ENCODE measurements around the gene LAMA3.

LAMA3 gene

GRCh38 chr18:23650968-23651927 lies 38.0 kb upstream of the LAMA3 start:
- Histone ChIP-seq H3K27me3 (ENCODE audit: control insufficient read depth in 1 of 2, insufficient read depth in 2 of 2, low read length in 2 of 2) (peaks cover 0 to 5% of the 10 kb centered on the region in 2 donors), H3K9ac (ENCODE audit: low read depth in 1 of 2, low read length in 2 of 2) (no peak overlapping the region), H3K27ac (ENCODE audit: low read depth, low read length) (no peak overlapping the region), H3K36me3 (ENCODE audit: control insufficient read depth in 1 of 2, insufficient read depth in 2 of 2, low read length in 2 of 2) (no peaks in the 10 kb centered on the region), H3K9me3 (ENCODE audit: control insufficient read depth in 1 of 2, low read length in 2 of 2) (no peaks in the 10 kb centered on the region), H3K4me3 (ENCODE audit: low read depth in 1 of 2, low read length in 2 of 2) (no peak overlapping the region), H3K4me1 (ENCODE audit: control insufficient read depth in 1 of 2, insufficient read depth in 2 of 2, low read length in 2 of 2) (no peaks in the 10 kb centered on the region)

- no peaks in the 10 kb centered on the region for H3K9me3 ChIP-seq (ENCODE audit: control insufficient read depth in 1 of 2, low read length in 2 of 2)
- H3K36me3 ChIP-seq (ENCODE audit: control insufficient read depth in 1 of 2, insufficient read depth in 2 of 2, low read length in 2 of 2) = no peaks in the 10 kb centered on the region
- no peak overlapping the region for H3K27ac ChIP-seq (ENCODE audit: low read depth, low read length)
- no peak overlapping the region for H3K9ac ChIP-seq (ENCODE audit: low read depth in 1 of 2, low read length in 2 of 2)
- peaks cover 0 to 5% of the 10 kb centered on the region in 2 donors for H3K27me3 ChIP-seq (ENCODE audit: control insufficient read depth in 1 of 2, insufficient read depth in 2 of 2, low read length in 2 of 2)
- H3K4me3 ChIP-seq (ENCODE audit: low read depth in 1 of 2, low read length in 2 of 2) = no peak overlapping the region
- no peaks in the 10 kb centered on the region for H3K4me1 ChIP-seq (ENCODE audit: control insufficient read depth in 1 of 2, insufficient read depth in 2 of 2, low read length in 2 of 2)
These were observed 37.0 kb upstream of the LAMA3 start for GRCh38 chr18:23652232-23652631.

- Histone ChIP-seq H3K36me3 (ENCODE audit: control insufficient read depth in 1 of 2, insufficient read depth in 2 of 2, low read length in 2 of 2) (no peaks in the 10 kb centered on the region), H3K4me1 (ENCODE audit: control insufficient read depth in 1 of 2, insufficient read depth in 2 of 2, low read length in 2 of 2) (peaks cover 4 to 9% of the 10 kb centered on the region in 2 donors), H3K9me3 (ENCODE audit: control insufficient read depth in 1 of 2, low read length in 2 of 2) (no peaks in the 10 kb centered on the region), H3K27ac (ENCODE audit: low read depth, low read length) (no peak overlapping the region), H3K9ac (ENCODE audit: low read depth in 1 of 2, low read length in 2 of 2) (no peak overlapping the region), H3K4me3 (ENCODE audit: low read depth in 1 of 2, low read length in 2 of 2) (no peak overlapping the region), H3K27me3 (ENCODE audit: control insufficient read depth in 1 of 2, insufficient read depth in 2 of 2, low read length in 2 of 2) (peaks cover 19 to 25% of the 10 kb centered on the region in 2 donors)
These were observed 31.0 kb upstream of the LAMA3 start for GRCh38 chr18:23658285-23658684.

GRCh38 chr18:23661735-23662308 lies 27.4 kb upstream of the LAMA3 start:
- Histone ChIP-seq H3K27ac (ENCODE audit: low read depth, low read length) (no peak overlapping the region), H3K9ac (ENCODE audit: low read depth in 1 of 2, low read length in 2 of 2) (no peak overlapping the region), H3K9me3 (ENCODE audit: control insufficient read depth in 1 of 2, low read length in 2 of 2) (no peaks in the 10 kb centered on the region), H3K4me1 (ENCODE audit: control insufficient read depth in 1 of 2, insufficient read depth in 2 of 2, low read length in 2 of 2) (peaks cover 4 to 9% of the 10 kb centered on the region in 2 donors), H3K36me3 (ENCODE audit: control insufficient read depth in 1 of 2, insufficient read depth in 2 of 2, low read length in 2 of 2) (no peaks in the 10 kb centered on the region), H3K27me3 (ENCODE audit: control insufficient read depth in 1 of 2, insufficient read depth in 2 of 2, low read length in 2 of 2) (peaks cover 19 to 25% of the 10 kb centered on the region in 2 donors), H3K4me3 (ENCODE audit: low read depth in 1 of 2, low read length in 2 of 2) (peak overlapping the region; percentile 47 to 84)

- peak within 1 kb of the TSS; percentile 69 to 84 for H3K4me3 ChIP-seq (ENCODE audit: low read depth in 1 of 2, low read length in 2 of 2)
- no peak within 1 kb of the TSS for H3K27ac ChIP-seq (ENCODE audit: low read depth, low read length)
- H3K9ac ChIP-seq (ENCODE audit: low read depth in 1 of 2, low read length in 2 of 2) = no peak within 1 kb of the TSS
- H3K36me3 ChIP-seq (ENCODE audit: control insufficient read depth in 1 of 2, insufficient read depth in 2 of 2, low read length in 2 of 2) = no peaks in the 10 kb centered on the region
- H3K27me3 ChIP-seq (ENCODE audit: control insufficient read depth in 1 of 2, insufficient read depth in 2 of 2, low read length in 2 of 2) = peaks cover 19 to 25% of the 10 kb centered on the region in 2 donors
- H3K9me3 ChIP-seq (ENCODE audit: control insufficient read depth in 1 of 2, low read length in 2 of 2) = no peaks in the 10 kb centered on the region
- peaks cover 4 to 9% of the 10 kb centered on the region in 2 donors for H3K4me1 ChIP-seq (ENCODE audit: control insufficient read depth in 1 of 2, insufficient read depth in 2 of 2, low read length in 2 of 2)
These were observed 26.7 kb upstream of the LAMA3 start, which contains the start of gene ANKRD29 for GRCh38 chr18:23662309-23663263. Gene ANKRD29, minus strand, starts transcription at chr18:23662911. Its CDS starts 181 bp downstream, at chr18:23662730.

- Histone ChIP-seq H3K4me3 (ENCODE audit: low read depth in 1 of 2, low read length in 2 of 2) (no peak overlapping the region), H3K4me1 (ENCODE audit: control insufficient read depth in 1 of 2, insufficient read depth in 2 of 2, low read length in 2 of 2) (peaks cover 4 to 9% of the 10 kb centered on the region in 2 donors), H3K27me3 (ENCODE audit: control insufficient read depth in 1 of 2, insufficient read depth in 2 of 2, low read length in 2 of 2) (peaks cover 19 to 23% of the 10 kb centered on the region in 2 donors), H3K27ac (ENCODE audit: low read depth, low read length) (no peak overlapping the region), H3K9me3 (ENCODE audit: control insufficient read depth in 1 of 2, low read length in 2 of 2) (no peaks in the 10 kb centered on the region), H3K36me3 (ENCODE audit: control insufficient read depth in 1 of 2, insufficient read depth in 2 of 2, low read length in 2 of 2) (no peaks in the 10 kb centered on the region), H3K9ac (ENCODE audit: low read depth in 1 of 2, low read length in 2 of 2) (no peak overlapping the region)
These were observed 24.6 kb upstream of the LAMA3 start for GRCh38 chr18:23664674-23665073.

- no peak overlapping the region for H3K4me3 ChIP-seq (ENCODE audit: low read depth in 1 of 2, low read length in 2 of 2)
- H3K9ac ChIP-seq (ENCODE audit: low read depth in 1 of 2, low read length in 2 of 2) = no peak overlapping the region
- no peaks in the 10 kb centered on the region for H3K36me3 ChIP-seq (ENCODE audit: control insufficient read depth in 1 of 2, insufficient read depth in 2 of 2, low read length in 2 of 2)
- peaks cover 1 to 6% of the 10 kb centered on the region in 2 donors for H3K4me1 ChIP-seq (ENCODE audit: control insufficient read depth in 1 of 2, insufficient read depth in 2 of 2, low read length in 2 of 2)
- H3K27me3 ChIP-seq (ENCODE audit: control insufficient read depth in 1 of 2, insufficient read depth in 2 of 2, low read length in 2 of 2) = peaks cover 2% of the 10 kb centered on the region in 2 donors
- H3K27ac ChIP-seq (ENCODE audit: low read depth, low read length) = no peak overlapping the region
- no peaks in the 10 kb centered on the region for H3K9me3 ChIP-seq (ENCODE audit: control insufficient read depth in 1 of 2, low read length in 2 of 2)
These were observed 22.1 kb upstream of the LAMA3 start for GRCh38 chr18:23667114-23667513.

- no peak overlapping the region for H3K27ac ChIP-seq (ENCODE audit: low read depth, low read length)
- no peaks in the 10 kb centered on the region for H3K27me3 ChIP-seq (ENCODE audit: control insufficient read depth in 1 of 2, insufficient read depth in 2 of 2, low read length in 2 of 2)
- H3K4me3 ChIP-seq (ENCODE audit: low read depth in 1 of 2, low read length in 2 of 2) = no peak overlapping the region
- no peaks in the 10 kb centered on the region for H3K4me1 ChIP-seq (ENCODE audit: control insufficient read depth in 1 of 2, insufficient read depth in 2 of 2, low read length in 2 of 2)
- no peak overlapping the region for H3K9ac ChIP-seq (ENCODE audit: low read depth in 1 of 2, low read length in 2 of 2)
- no peaks in the 10 kb centered on the region for H3K9me3 ChIP-seq (ENCODE audit: control insufficient read depth in 1 of 2, low read length in 2 of 2)
- no peaks in the 10 kb centered on the region for H3K36me3 ChIP-seq (ENCODE audit: control insufficient read depth in 1 of 2, insufficient read depth in 2 of 2, low read length in 2 of 2)
These were observed 20.5 kb upstream of the LAMA3 start for GRCh38 chr18:23668731-23669130.

GRCh38 chr18:23669202-23669766 lies 20.0 kb upstream of the LAMA3 start:
- Histone ChIP-seq H3K4me3 (ENCODE audit: low read depth in 1 of 2, low read length in 2 of 2) (no peak overlapping the region), H3K4me1 (ENCODE audit: control insufficient read depth in 1 of 2, insufficient read depth in 2 of 2, low read length in 2 of 2) (no peaks in the 10 kb centered on the region), H3K27me3 (ENCODE audit: control insufficient read depth in 1 of 2, insufficient read depth in 2 of 2, low read length in 2 of 2) (no peaks in the 10 kb centered on the region), H3K9me3 (ENCODE audit: control insufficient read depth in 1 of 2, low read length in 2 of 2) (no peaks in the 10 kb centered on the region), H3K27ac (ENCODE audit: low read depth, low read length) (no peak overlapping the region), H3K9ac (ENCODE audit: low read depth in 1 of 2, low read length in 2 of 2) (no peak overlapping the region), H3K36me3 (ENCODE audit: control insufficient read depth in 1 of 2, insufficient read depth in 2 of 2, low read length in 2 of 2) (no peaks in the 10 kb centered on the region)

All from duodenal mucosa (tissue), 2 donors.